Heart left ventricle (tissue), 13 donors: ENCODE results near the gene ITFG2.

Experiments used
- POLR2A ChIP-seq, 2 donors: fragments of 450-650 bp; IDR thresholded peaks; one replicate each; pipeline ENCODE4 v1.6.1; 2017; ENCODE audit warnings: antibody characterized with exemption in 2 of 2, mild to moderate bottlenecking in 2 of 2, moderate library complexity in 2 of 2
- TF ChIP-seq, protein P1 (sequence below), 12 donors: fragments of 200-600 bp; sonication (generic) in 4 of 12; IDR thresholded peaks; one replicate each; pipeline versions ENCODE4 v1.5.0 to v1.8.0; 2018 to 2022; ENCODE audit warnings: antibody characterized with exemption in 12 of 12, mild to moderate bottlenecking in 5 of 12
- donor health status: ischemic (EF 13 %, LVEDD 7.1; RV severe dilation, severe dysfunction).
- donor health status: DM: no; HTN: yes; CAD: no.
- donor health status: DM: no; HTN: no; CAD: no.
- donor health status: ischemic (EF 25% LVEDD 6.9; RV normal size, moderate dysfunction).
- donor health status: ischemic (EF 25% LVEDD 5.7; RV mildly dilated, moderate dysfunction).
- donor health status: ischemic (EF 35%, LVEDD 5.7; RV mildly dilated, moderate dysfunction).
- donor health status: nonischemic (EF 11% LVEDD 7.7; RV severe dilation, severe dysfunction).
- donor health status: DM: yes; HTN: yes; CAD: no.
- donor health status: PGD.
- donor health status: ischemic (EF 29% LVEDD 5.4; RV normal size, mild dysfunction).
- donor health status: nonischemic (EF 23%, LVEDD 6.1; RV moderate dilation, normal function).

DNA sequence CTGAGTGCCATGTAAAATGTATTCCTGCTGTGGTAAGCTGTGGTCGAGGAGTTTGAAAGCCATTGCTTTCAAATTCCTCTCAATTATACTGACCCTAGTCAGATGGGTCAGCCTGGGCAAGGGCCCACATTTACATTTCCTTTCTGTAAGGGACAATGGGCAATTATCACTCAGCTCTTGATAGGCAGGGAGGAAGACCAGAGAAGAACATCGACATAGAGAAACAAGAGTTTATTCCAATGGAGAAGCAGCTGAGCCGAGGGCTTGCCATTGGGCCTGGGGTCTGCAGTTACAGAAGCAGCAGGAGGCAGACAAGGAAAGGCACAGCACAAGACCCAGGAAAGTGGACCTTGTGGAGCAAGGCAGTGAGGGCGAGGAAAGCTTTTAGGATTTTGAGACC lies 12.7 kb downstream of the ITFG2 start:
- TF ChIP-seq POLR2A (IDR thresholded peaks at IDR 0.05): no peak
- TF ChIP-seq, protein P1, sequence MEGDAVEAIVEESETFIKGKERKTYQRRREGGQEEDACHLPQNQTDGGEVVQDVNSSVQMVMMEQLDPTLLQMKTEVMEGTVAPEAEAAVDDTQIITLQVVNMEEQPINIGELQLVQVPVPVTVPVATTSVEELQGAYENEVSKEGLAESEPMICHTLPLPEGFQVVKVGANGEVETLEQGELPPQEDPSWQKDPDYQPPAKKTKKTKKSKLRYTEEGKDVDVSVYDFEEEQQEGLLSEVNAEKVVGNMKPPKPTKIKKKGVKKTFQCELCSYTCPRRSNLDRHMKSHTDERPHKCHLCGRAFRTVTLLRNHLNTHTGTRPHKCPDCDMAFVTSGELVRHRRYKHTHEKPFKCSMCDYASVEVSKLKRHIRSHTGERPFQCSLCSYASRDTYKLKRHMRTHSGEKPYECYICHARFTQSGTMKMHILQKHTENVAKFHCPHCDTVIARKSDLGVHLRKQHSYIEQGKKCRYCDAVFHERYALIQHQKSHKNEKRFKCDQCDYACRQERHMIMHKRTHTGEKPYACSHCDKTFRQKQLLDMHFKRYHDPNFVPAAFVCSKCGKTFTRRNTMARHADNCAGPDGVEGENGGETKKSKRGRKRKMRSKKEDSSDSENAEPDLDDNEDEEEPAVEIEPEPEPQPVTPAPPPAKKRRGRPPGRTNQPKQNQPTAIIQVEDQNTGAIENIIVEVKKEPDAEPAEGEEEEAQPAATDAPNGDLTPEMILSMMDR (IDR thresholded peaks at IDR 0.05): no peak
